ENCODE results near the gene PAXX. TPM values are rescaled to one million over a fixed set of nuclear protein-coding genes. Genes with fewer than 3 reads are reported as not detected.

Gene PAXX
- polyA plus RNA-seq, 1 donor from 2014 or later: 276 TPM

GRCh38 chr9:136996361-136997292, 4.4 kb downstream of the PAXX start, which contains the start of gene CLIC3:
TSS of gene CLIC3 (minus strand) at chr9:136996568. CDS start at chr9:136996543, 25 bp downstream.
- no peak within 1 kb of the TSS for H2AFZ ChIP-seq (ENCODE audit: low read depth, low read length)
- no peaks in the 10 kb centered on the region for H3K27me3 ChIP-seq (ENCODE audit: insufficient read depth, low read depth, low read length)
- H3K9ac ChIP-seq (ENCODE audit: low read length): no peak within 1 kb of the TSS
- H3F3A ChIP-seq (ENCODE audit: insufficient read depth, low read length, poor library complexity, severe bottlenecking): no peaks in the 10 kb centered on the region
- no peak within 1 kb of the TSS for H3K4me2 ChIP-seq (ENCODE audit: low read length)
- H4K20me1 ChIP-seq (ENCODE audit: insufficient read depth): no peaks in the 10 kb centered on the region
- no peak within 1 kb of the TSS for H3K4me3 ChIP-seq (ENCODE audit: low read length)
- no peak within 1 kb of the TSS for H3K27ac ChIP-seq (ENCODE audit: low read length)
- H3K36me3 ChIP-seq (ENCODE audit: insufficient read depth, low read length): no peaks in the 10 kb centered on the region
- no peak for TF ChIP-seq EZH2 (IDR thresholded peaks at IDR 0.05; ENCODE audit: borderline replicate concordance, insufficient read depth, low read length, poor library complexity, severe bottlenecking)
- TF ChIP-seq TAF1 (IDR thresholded peaks at IDR 0.05; ENCODE audit: low read depth): no peak
- no peak for TF ChIP-seq EP300 (conservative IDR thresholded peaks at IDR 0.05; ENCODE audit: poor library complexity, severe bottlenecking)
- no peak for TF ChIP-seq REST (IDR thresholded peaks at IDR 0.05; ENCODE audit: borderline replicate concordance)
- TF ChIP-seq MXI1 (conservative IDR thresholded peaks at IDR 0.05; ENCODE audit: poor library complexity, severe bottlenecking): no peak
- TF ChIP-seq SMC3 (conservative IDR thresholded peaks at IDR 0.05; ENCODE audit: poor library complexity): no peak
- no peak for TF ChIP-seq POLR2AphosphoS5 (IDR thresholded peaks at IDR 0.05)
- TF ChIP-seq RAD21 (conservative IDR thresholded peaks at IDR 0.05): no peak
- TF ChIP-seq CTCF (IDR thresholded peaks at IDR 0.05; ENCODE audit: poor library complexity, severe bottlenecking): no peak
- no peaks in the 10 kb centered on the region for H3K79me2 ChIP-seq (replicated peaks; ENCODE audit: insufficient read depth, low read length)
- H3K9me3 ChIP-seq (ENCODE audit: low read length): no peaks in the 10 kb centered on the region
- no peaks in the 10 kb centered on the region for H3K9me2 ChIP-seq (ENCODE audit: insufficient read depth, low read length)

- Histone ChIP-seq H4K20me1 (ENCODE audit: insufficient read depth) (no peaks in the 10 kb centered on the region), H2AFZ (ENCODE audit: low read depth, low read length) (no peak overlapping the region), H3K9me3 (ENCODE audit: low read length) (no peaks in the 10 kb centered on the region), H3F3A (ENCODE audit: insufficient read depth, low read length, poor library complexity, severe bottlenecking) (no peaks in the 10 kb centered on the region), H3K4me2 (ENCODE audit: low read length) (no peak overlapping the region), H3K9me2 (ENCODE audit: insufficient read depth, low read length) (no peaks in the 10 kb centered on the region), H3K36me3 (ENCODE audit: insufficient read depth, low read length) (no peaks in the 10 kb centered on the region), H3K9ac (ENCODE audit: low read length) (no peak overlapping the region), H3K27me3 (ENCODE audit: insufficient read depth, low read depth, low read length) (no peaks in the 10 kb centered on the region), H3K79me2 (replicated peaks; ENCODE audit: insufficient read depth, low read length) (no peaks in the 10 kb centered on the region), H3K27ac (ENCODE audit: low read length) (no peak overlapping the region), H3K4me3 (ENCODE audit: low read length) (no peak overlapping the region)
- no peak for TF ChIP-seq POLR2AphosphoS5 (IDR thresholded peaks at IDR 0.05)
- TF ChIP-seq MXI1 (conservative IDR thresholded peaks at IDR 0.05; ENCODE audit: poor library complexity, severe bottlenecking): no peak
- TF ChIP-seq CTCF (IDR thresholded peaks at IDR 0.05; ENCODE audit: poor library complexity, severe bottlenecking): no peak
- no peak for TF ChIP-seq SMC3 (conservative IDR thresholded peaks at IDR 0.05; ENCODE audit: poor library complexity)
Observed at GRCh38 chr9:136997371-136997770, 5.1 kb downstream of the PAXX start.

Measured in neural cell (in vitro differentiated cells).